Cardiac fibroblast (primary cell): ENCODE results near the gene COMT.

ENCODE experiments used
- DNase-seq, 2 donors: peaks; one replicate each; pipeline versions ENCODE4 v3.0.0 to v3.0.0-alpha.2; 2010; ENCODE audit warnings: low read depth in 2 of 2
- H3K4me3 ChIP-seq, 2 donors: replicated peaks in 1 of 2; 1 replicate in 1 of 2; 2 replicates in 1 of 2; pipeline ENCODE4 v1.5.1; 2011; ENCODE audit warnings: low read depth in 2 of 2, low read length in 2 of 2, mild to moderate bottlenecking in 2 of 2, moderate library complexity in 1 of 2
- CTCF ChIP-seq: IDR thresholded peaks from one replicate; pipeline ENCODE4 v1.5.1; 2011; ENCODE audit warnings: low read depth, mild to moderate bottlenecking, low read length, inconsistent platforms

The COMT gene

GRCh38 chr22:19909350-19910179, 32.0 kb upstream of the COMT start:
- peak; percentile 83 for DNase-seq
- H3K4me3 ChIP-seq, result no peak overlapping the region
- TF ChIP-seq CTCF, result peak; percentile 89

- H3K4me3 ChIP-seq, result no peak overlapping the region
- no peak for TF ChIP-seq CTCF
- no peak for DNase-seq
These were observed 31.3 kb upstream of the COMT start for GRCh38 chr22:19910180-19910744.

GRCh38 chr22:19911540-19912270, 29.9 kb upstream of the COMT start:
- no peak for TF ChIP-seq CTCF
- H3K4me3 ChIP-seq, result no peak overlapping the region
- DNase-seq, result no peak

GRCh38 chr22:19912271-19912999, 29.1 kb upstream of the COMT start:
- no peak overlapping the region for H3K4me3 ChIP-seq
- TF ChIP-seq CTCF, result peak; percentile 5

GRCh38 chr22:19913337-19913936, 28.1 kb upstream of the COMT start:
- DNase-seq, result no peak
- no peak for TF ChIP-seq CTCF
- no peak overlapping the region for H3K4me3 ChIP-seq

More at GRCh38 chr22:19912271-19912999, 29.1 kb upstream of the COMT start:
- DNase-seq, result no peak
